Body of pancreas (tissue), 4 donors: ENCODE results near the gene RABEPK.

ENCODE experiments used
- POLR2A ChIP-seq, 3 donors: fragments of 450-650 bp; IDR thresholded peaks; one replicate each; pipeline ENCODE4 v1.6.1; 2016; ENCODE audit warnings: antibody characterized with exemption in 3 of 3, mild to moderate bottlenecking in 2 of 3
- TF ChIP-seq, protein P1 (sequence below), 7 experiments: fragments of 450-650 bp in 4 of 7; fragments of 200-600 bp in 3 of 7; sonication (generic) in 3 of 7; IDR thresholded peaks; one replicate each; pipeline ENCODE4 v1.5.1; 2016 to 2019; ENCODE audit warnings: antibody characterized with exemption in 7 of 7

DNA sequence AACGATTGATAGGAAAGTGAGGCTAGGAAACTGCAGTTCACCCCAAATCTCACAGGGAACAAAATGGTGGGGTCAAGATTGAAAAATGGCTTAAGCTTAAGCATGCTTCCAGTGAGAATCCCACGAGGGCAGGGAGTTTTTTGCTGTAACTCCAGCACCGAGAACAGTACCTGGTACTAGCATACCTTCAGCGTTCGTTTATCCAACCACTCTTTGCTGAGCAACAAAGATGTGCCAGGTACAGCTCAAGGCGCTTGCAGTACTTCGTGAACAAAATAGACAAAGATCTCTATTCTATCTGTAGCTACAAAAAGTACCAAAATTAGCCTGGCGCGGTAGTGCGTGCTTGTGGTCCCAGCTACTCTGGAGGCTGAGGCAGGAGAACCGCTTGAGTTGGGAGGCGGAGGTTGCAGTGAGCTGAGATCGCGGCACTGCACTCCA, 10.0 kb upstream of the RABEPK start:
- TF ChIP-seq POLR2A (IDR thresholded peaks at IDR 0.05) = no peak
- TF ChIP-seq, protein P1, sequence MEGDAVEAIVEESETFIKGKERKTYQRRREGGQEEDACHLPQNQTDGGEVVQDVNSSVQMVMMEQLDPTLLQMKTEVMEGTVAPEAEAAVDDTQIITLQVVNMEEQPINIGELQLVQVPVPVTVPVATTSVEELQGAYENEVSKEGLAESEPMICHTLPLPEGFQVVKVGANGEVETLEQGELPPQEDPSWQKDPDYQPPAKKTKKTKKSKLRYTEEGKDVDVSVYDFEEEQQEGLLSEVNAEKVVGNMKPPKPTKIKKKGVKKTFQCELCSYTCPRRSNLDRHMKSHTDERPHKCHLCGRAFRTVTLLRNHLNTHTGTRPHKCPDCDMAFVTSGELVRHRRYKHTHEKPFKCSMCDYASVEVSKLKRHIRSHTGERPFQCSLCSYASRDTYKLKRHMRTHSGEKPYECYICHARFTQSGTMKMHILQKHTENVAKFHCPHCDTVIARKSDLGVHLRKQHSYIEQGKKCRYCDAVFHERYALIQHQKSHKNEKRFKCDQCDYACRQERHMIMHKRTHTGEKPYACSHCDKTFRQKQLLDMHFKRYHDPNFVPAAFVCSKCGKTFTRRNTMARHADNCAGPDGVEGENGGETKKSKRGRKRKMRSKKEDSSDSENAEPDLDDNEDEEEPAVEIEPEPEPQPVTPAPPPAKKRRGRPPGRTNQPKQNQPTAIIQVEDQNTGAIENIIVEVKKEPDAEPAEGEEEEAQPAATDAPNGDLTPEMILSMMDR (IDR thresholded peaks at IDR 0.05) = no peak
